ENCODE results near the gene CFAP65. TPM values are rescaled to one million over a fixed set of nuclear protein-coding genes. Genes with fewer than 3 reads are reported as not detected.

Gene CFAP65
- total RNA-seq, 1 donor from 2014 or later = not detected

- peaks cover 79% of the 10 kb centered on the region for H3K27me3 Mint-ChIP-seq (ENCODE audit: unreplicated experiment)
- H3K4me1 Mint-ChIP-seq (ENCODE audit: unreplicated experiment) = peaks cover 5% of the 10 kb centered on the region
- H3K27ac Mint-ChIP-seq (ENCODE audit: unreplicated experiment) = no peak overlapping the region
- H3K9me3 Mint-ChIP-seq (ENCODE audit: unreplicated experiment) = no peaks in the 10 kb centered on the region
- H3K4me3 Mint-ChIP-seq (ENCODE audit: unreplicated experiment) = no peak overlapping the region
- H3K36me3 Mint-ChIP-seq (ENCODE audit: unreplicated experiment) = no peaks in the 10 kb centered on the region
- no peak for DNase-seq (ENCODE audit: extremely low spot score, unreplicated experiment)
- no peak for TF ChIP-seq CTCF (IDR thresholded peaks at IDR 0.05)
Observed at GRCh38 chr2:219037783-219038499, 3.4 kb downstream of the CFAP65 start.

GRCh38 chr2:219035942-219036341 lies 5.4 kb downstream of the CFAP65 start:
- no peaks in the 10 kb centered on the region for H3K36me3 Mint-ChIP-seq (ENCODE audit: unreplicated experiment)
- no peak for TF ChIP-seq CTCF (IDR thresholded peaks at IDR 0.05)
- no peak overlapping the region for H3K27ac Mint-ChIP-seq (ENCODE audit: unreplicated experiment)
- peaks cover 73% of the 10 kb centered on the region for H3K27me3 Mint-ChIP-seq (ENCODE audit: unreplicated experiment)
- no peak overlapping the region for H3K4me3 Mint-ChIP-seq (ENCODE audit: unreplicated experiment)
- H3K4me1 Mint-ChIP-seq (ENCODE audit: unreplicated experiment) = peaks cover under 1% of the 10 kb centered on the region
- H3K9me3 Mint-ChIP-seq (ENCODE audit: unreplicated experiment) = no peaks in the 10 kb centered on the region
- DNase-seq (ENCODE audit: extremely low spot score, unreplicated experiment) = no peak

- peaks cover 63% of the 10 kb centered on the region for H3K27me3 Mint-ChIP-seq (ENCODE audit: unreplicated experiment)
- H3K9me3 Mint-ChIP-seq (ENCODE audit: unreplicated experiment) = no peaks in the 10 kb centered on the region
- no peak overlapping the region for H3K27ac Mint-ChIP-seq (ENCODE audit: unreplicated experiment)
- no peak overlapping the region for H3K4me3 Mint-ChIP-seq (ENCODE audit: unreplicated experiment)
- no peaks in the 10 kb centered on the region for H3K4me1 Mint-ChIP-seq (ENCODE audit: unreplicated experiment)
- no peaks in the 10 kb centered on the region for H3K36me3 Mint-ChIP-seq (ENCODE audit: unreplicated experiment)
- no peak for DNase-seq (ENCODE audit: extremely low spot score, unreplicated experiment)
- TF ChIP-seq CTCF (IDR thresholded peaks at IDR 0.05) = no peak
Observed at GRCh38 chr2:219034823-219035222, 6.5 kb downstream of the CFAP65 start.

GRCh38 chr2:219032051-219032745 lies 9.1 kb downstream of the CFAP65 start:
- no peak for TF ChIP-seq CTCF (IDR thresholded peaks at IDR 0.05)
- Mint-ChIP-seq H3K4me1 (ENCODE audit: unreplicated experiment) (no peaks in the 10 kb centered on the region), H3K9me3 (ENCODE audit: unreplicated experiment) (no peaks in the 10 kb centered on the region), H3K27me3 (ENCODE audit: unreplicated experiment) (peaks cover 49% of the 10 kb centered on the region), H3K4me3 (ENCODE audit: unreplicated experiment) (no peak overlapping the region), H3K27ac (ENCODE audit: unreplicated experiment) (no peak overlapping the region), H3K36me3 (ENCODE audit: unreplicated experiment) (no peaks in the 10 kb centered on the region)
- DNase-seq (ENCODE audit: extremely low spot score, unreplicated experiment) = no peak

GRCh38 chr2:219031005-219031738 lies 10.1 kb downstream of the CFAP65 start:
- Mint-ChIP-seq H3K9me3 (ENCODE audit: unreplicated experiment) (no peaks in the 10 kb centered on the region), H3K27ac (ENCODE audit: unreplicated experiment) (no peak overlapping the region), H3K36me3 (ENCODE audit: unreplicated experiment) (no peaks in the 10 kb centered on the region), H3K27me3 (ENCODE audit: unreplicated experiment) (peaks cover 48% of the 10 kb centered on the region), H3K4me3 (ENCODE audit: unreplicated experiment) (no peak overlapping the region), H3K4me1 (ENCODE audit: unreplicated experiment) (no peaks in the 10 kb centered on the region)
- DNase-seq (ENCODE audit: extremely low spot score, unreplicated experiment) = no peak
- TF ChIP-seq CTCF (IDR thresholded peaks at IDR 0.05) = no peak
